HFFc6 (cell line): Measurements from ENCODE around the gene MRPL19. TPM values are rescaled to one million over a fixed set of nuclear protein-coding genes. Genes with fewer than 3 reads are reported as not detected.
A peak's percentile ranks its signal among the peaks of the same experiment; 100 is the strongest.

Experiments
- DNase-seq: peaks from one replicate; pipeline ENCODE4 v3.0.0-alpha.2; 2018
- H3K27ac Mint-ChIP-seq: 2 replicates; pipeline ENCODE4 v1.8.0; 2020; ENCODE audit warnings: mild to moderate bottlenecking, mixed read lengths
- H3K27me3 Mint-ChIP-seq: 2 replicates; pipeline ENCODE4 v1.8.0; 2021; ENCODE audit warnings: mild to moderate bottlenecking, moderate library complexity, mixed read lengths; ENCODE audit not compliant: insufficient read depth
- H3K36me3 Mint-ChIP-seq: 2 replicates; pipeline ENCODE4 v1.8.0; 2021; ENCODE audit warnings: low read depth, mixed read lengths
- H3K4me1 Mint-ChIP-seq: 2 replicates; pipeline ENCODE4 v1.8.0; 2020; ENCODE audit warnings: low read depth, mixed read lengths
- H3K4me3 Mint-ChIP-seq: 2 replicates; pipeline ENCODE4 v1.8.0; 2020; ENCODE audit warnings: mild to moderate bottlenecking, moderate library complexity, mixed read lengths
- H3K9me3 Mint-ChIP-seq: 2 replicates; pipeline ENCODE4 v1.8.0; 2020; ENCODE audit warnings: mild to moderate bottlenecking, mixed read lengths
- total RNA-seq, 6 experiments: library from RNA; stranded (reverse); fragmentation: NEBNext Ultra II Directional; extraction: Animal tissue kit (Norgen Biotek cat#: 25700); gene quantifications; 2 replicates in 1 of 6; 3 replicates in 5 of 6; pipeline ENCODE4 v1.2.3, GENCODE V29; 2021
- TF ChIP-seq, protein P1 (sequence below): fragments of 200-600 bp; sonication (generic); IDR thresholded peaks from 2 replicates; pipeline ENCODE4 v1.5.0; 2021; ENCODE audit warnings: antibody characterized with exemption, mild to moderate bottlenecking

MRPL19 gene
- total RNA-seq, 6 experiments from 2014 or later, result 61.0 to 66.1 (median 63.1) TPM

DNA sequence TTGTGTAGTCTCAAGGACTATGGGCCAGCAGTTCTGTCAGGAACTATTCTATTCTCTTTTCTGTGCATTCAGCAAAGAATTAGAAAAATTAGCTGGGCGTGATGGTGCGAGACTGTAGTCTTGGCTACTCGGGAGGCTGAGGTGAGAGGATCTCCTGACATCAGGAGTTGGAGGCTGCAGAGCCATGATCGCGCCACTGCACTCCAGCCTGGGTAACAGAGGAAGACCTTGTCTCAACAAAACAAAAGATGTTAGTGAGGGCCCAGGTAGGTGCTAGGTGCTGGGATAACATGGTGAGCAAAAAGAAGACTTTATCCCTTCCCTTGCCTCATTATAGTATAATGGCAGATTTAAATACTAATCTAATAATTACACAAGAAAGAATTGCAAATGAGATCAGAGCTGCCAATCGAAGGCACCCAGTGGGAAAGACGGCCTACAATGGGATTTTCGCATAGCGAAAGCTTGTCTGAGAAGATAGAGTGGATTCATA lies 447 bp upstream of the MRPL19 start:
- H3K9me3 Mint-ChIP-seq, result no peaks in the 10 kb centered on the region
- H3K27me3 Mint-ChIP-seq, result peaks cover 1% of the 10 kb centered on the region; the same call in 1 of the 2 replicates
- DNase-seq, result no peak
- H3K4me1 Mint-ChIP-seq, result peaks cover 28% of the 10 kb centered on the region
- H3K27ac Mint-ChIP-seq, result peak overlapping the region; percentile 86
- peak overlapping the region; percentile 94 for H3K4me3 Mint-ChIP-seq
- H3K36me3 Mint-ChIP-seq, result peaks cover 14% of the 10 kb centered on the region
- TF ChIP-seq, protein P1, sequence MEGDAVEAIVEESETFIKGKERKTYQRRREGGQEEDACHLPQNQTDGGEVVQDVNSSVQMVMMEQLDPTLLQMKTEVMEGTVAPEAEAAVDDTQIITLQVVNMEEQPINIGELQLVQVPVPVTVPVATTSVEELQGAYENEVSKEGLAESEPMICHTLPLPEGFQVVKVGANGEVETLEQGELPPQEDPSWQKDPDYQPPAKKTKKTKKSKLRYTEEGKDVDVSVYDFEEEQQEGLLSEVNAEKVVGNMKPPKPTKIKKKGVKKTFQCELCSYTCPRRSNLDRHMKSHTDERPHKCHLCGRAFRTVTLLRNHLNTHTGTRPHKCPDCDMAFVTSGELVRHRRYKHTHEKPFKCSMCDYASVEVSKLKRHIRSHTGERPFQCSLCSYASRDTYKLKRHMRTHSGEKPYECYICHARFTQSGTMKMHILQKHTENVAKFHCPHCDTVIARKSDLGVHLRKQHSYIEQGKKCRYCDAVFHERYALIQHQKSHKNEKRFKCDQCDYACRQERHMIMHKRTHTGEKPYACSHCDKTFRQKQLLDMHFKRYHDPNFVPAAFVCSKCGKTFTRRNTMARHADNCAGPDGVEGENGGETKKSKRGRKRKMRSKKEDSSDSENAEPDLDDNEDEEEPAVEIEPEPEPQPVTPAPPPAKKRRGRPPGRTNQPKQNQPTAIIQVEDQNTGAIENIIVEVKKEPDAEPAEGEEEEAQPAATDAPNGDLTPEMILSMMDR, result no peak

- Mint-ChIP-seq H3K4me3 (peak overlapping the region; percentile 94), H3K27ac (no peak overlapping the region)
- DNase-seq, result no peak
Observed at GRCh38 chr2:75647771-75648170, 1.2 kb downstream of the MRPL19 start.

GRCh38 chr2:75654012-75654411 lies 7.4 kb downstream of the MRPL19 start:
- Mint-ChIP-seq H3K4me3 (no peak overlapping the region), H3K27me3 (no peaks in the 10 kb centered on the region), H3K9me3 (no peaks in the 10 kb centered on the region), H3K4me1 (no peaks in the 10 kb centered on the region), H3K27ac (no peak overlapping the region), H3K36me3 (peaks cover 69% of the 10 kb centered on the region)
- TF ChIP-seq, protein P1, result no peak
- DNase-seq, result no peak

More at GRCh38 chr2:75647771-75648170, 1.2 kb downstream of the MRPL19 start:
- H3K9me3 Mint-ChIP-seq, result no peaks in the 10 kb centered on the region
- peaks cover 23% of the 10 kb centered on the region for H3K36me3 Mint-ChIP-seq
- H3K27me3 Mint-ChIP-seq, result peaks cover 1% of the 10 kb centered on the region; the same call in 1 of the 2 replicates
- TF ChIP-seq, protein P1, result no peak; the same call in 1 of the 2 replicates
- peaks cover 23% of the 10 kb centered on the region for H3K4me1 Mint-ChIP-seq

DNA sequence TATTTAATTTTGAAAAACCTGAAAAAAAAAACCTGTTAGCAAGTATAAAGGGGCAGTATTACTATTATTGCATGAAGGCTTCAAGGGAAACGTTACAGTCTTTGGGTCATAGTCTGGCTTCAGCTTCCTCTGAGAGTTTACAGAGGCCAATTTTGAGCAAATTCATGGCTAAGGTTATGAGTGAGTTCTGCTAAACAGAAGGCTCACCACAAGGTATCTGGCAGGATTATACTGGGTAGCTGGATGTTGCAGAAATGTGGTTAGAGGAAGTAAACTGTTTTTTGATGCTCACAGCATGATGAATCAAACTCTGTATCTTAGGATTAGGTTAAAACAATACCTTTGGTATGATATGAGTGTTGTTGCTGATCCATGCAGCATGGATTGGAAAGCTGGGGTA lies 9.3 kb downstream of the MRPL19 start:
- Mint-ChIP-seq H3K4me1 (peaks cover 10% of the 10 kb centered on the region), H3K27me3 (no peaks in the 10 kb centered on the region), H3K9me3 (no peaks in the 10 kb centered on the region), H3K27ac (no peak overlapping the region), H3K36me3 (peaks cover 66% of the 10 kb centered on the region), H3K4me3 (no peak overlapping the region)
- DNase-seq, result no peak
- TF ChIP-seq, protein P1, result no peak

DNA sequence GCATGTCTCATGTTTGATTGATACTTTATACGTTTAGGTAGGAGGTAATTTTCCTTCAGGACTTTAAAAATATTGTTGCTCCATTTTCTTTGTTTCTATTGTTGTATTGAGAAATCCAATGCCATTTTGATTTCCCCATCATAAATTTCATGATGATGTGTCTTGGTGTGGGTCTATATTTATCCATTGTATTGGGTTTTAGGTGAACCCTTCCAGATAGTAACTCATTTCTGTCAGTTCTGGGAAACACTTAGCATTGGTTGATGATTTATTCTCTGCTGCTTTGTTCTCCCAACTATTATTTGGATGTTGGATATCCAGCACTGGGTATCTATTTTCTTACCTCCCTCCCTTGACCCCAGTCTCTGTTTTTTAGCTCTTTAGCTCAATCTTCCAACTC lies 10.0 kb downstream of the MRPL19 start:
- no peaks in the 10 kb centered on the region for H3K9me3 Mint-ChIP-seq
- no peak overlapping the region for H3K27ac Mint-ChIP-seq
- no peaks in the 10 kb centered on the region for H3K27me3 Mint-ChIP-seq
- peaks cover 67% of the 10 kb centered on the region for H3K36me3 Mint-ChIP-seq
- TF ChIP-seq, protein P1, result no peak
- DNase-seq, result no peak
- H3K4me3 Mint-ChIP-seq, result no peak overlapping the region
- peaks cover 10% of the 10 kb centered on the region for H3K4me1 Mint-ChIP-seq
